Astrocyte (in vitro differentiated cells and primary cell): ENCODE results near the gene SLC7A10.

Experiments
- EZH2 ChIP-seq: IDR thresholded peaks from 2 replicates; pipeline ENCODE4 v1.6.1; 2012; ENCODE audit warnings: mild to moderate bottlenecking, low read length, inconsistent platforms; ENCODE audit not compliant: insufficient read depth
- TF ChIP-seq, protein P1 (sequence below): IDR thresholded peaks from 2 replicates; pipeline ENCODE4 v1.5.1; 2011; ENCODE audit warnings: low read depth, mild to moderate bottlenecking, inconsistent platforms, low read length, moderate library complexity; ENCODE audit not compliant: insufficient read depth

GRCh38 chr19:33197591-33198000 lies 28.1 kb downstream of the SLC7A10 start:
- TF ChIP-seq EZH2: no peak
- TF ChIP-seq, protein P1, sequence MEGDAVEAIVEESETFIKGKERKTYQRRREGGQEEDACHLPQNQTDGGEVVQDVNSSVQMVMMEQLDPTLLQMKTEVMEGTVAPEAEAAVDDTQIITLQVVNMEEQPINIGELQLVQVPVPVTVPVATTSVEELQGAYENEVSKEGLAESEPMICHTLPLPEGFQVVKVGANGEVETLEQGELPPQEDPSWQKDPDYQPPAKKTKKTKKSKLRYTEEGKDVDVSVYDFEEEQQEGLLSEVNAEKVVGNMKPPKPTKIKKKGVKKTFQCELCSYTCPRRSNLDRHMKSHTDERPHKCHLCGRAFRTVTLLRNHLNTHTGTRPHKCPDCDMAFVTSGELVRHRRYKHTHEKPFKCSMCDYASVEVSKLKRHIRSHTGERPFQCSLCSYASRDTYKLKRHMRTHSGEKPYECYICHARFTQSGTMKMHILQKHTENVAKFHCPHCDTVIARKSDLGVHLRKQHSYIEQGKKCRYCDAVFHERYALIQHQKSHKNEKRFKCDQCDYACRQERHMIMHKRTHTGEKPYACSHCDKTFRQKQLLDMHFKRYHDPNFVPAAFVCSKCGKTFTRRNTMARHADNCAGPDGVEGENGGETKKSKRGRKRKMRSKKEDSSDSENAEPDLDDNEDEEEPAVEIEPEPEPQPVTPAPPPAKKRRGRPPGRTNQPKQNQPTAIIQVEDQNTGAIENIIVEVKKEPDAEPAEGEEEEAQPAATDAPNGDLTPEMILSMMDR: no peak
